OCI-LY1 (cell line): Measurements from ENCODE around the gene RASSF6.

Experiments used
- H2AFZ ChIP-seq: fragments of 200-600 bp; sonication (generic), shearing (Covaris generic); 2 replicates; pipeline ENCODE4 v1.6.0; 2014; ENCODE audit warnings: antibody characterized with exemption, mild to moderate bottlenecking, low read length
- H3F3A ChIP-seq: fragments of 200-600 bp; sonication (generic), shearing (Covaris generic); 2 replicates; pipeline ENCODE4 v1.6.0; 2014; ENCODE audit warnings: mild to moderate bottlenecking, antibody characterized with exemption, low read length, moderate library complexity; ENCODE audit not compliant: insufficient read depth
- H3K27ac ChIP-seq: fragments of 200-600 bp; sonication (generic); 2 replicates; pipeline ENCODE4 v1.5.1; 2014; ENCODE audit warnings: low read length, mixed run types, mild to moderate bottlenecking, low read depth; ENCODE audit not compliant: poor library complexity, severe bottlenecking
- H3K27me3 ChIP-seq: fragments of 200-600 bp; sonication (generic); 2 replicates; pipeline ENCODE4 v1.6.0; 2014; ENCODE audit warnings: antibody characterized with exemption, mild to moderate bottlenecking, low read length, moderate library complexity; ENCODE audit not compliant: insufficient read depth
- H3K36me3 ChIP-seq: fragments of 200-600 bp; sonication (generic); 2 replicates; pipeline ENCODE4 v1.6.1; 2014; ENCODE audit warnings: mild to moderate bottlenecking, antibody characterized with exemption, low read length, moderate library complexity, mixed read lengths; ENCODE audit not compliant: insufficient read depth
- H3K4me1 ChIP-seq: fragments of 200-600 bp; sonication (generic); 2 replicates; pipeline ENCODE4 v1.5.1; 2014; ENCODE audit warnings: mild to moderate bottlenecking, low read length, moderate library complexity; ENCODE audit not compliant: insufficient read depth, severe bottlenecking
- H3K4me2 ChIP-seq: fragments of 200-600 bp; sonication (generic), shearing (Covaris generic); 2 replicates; pipeline ENCODE4 v1.6.1; 2014; ENCODE audit warnings: low read length
- H3K4me3 ChIP-seq: fragments of 200-600 bp; sonication (generic); 2 replicates; pipeline ENCODE4 v1.5.1; 2014; ENCODE audit warnings: low read length, low read depth, mild to moderate bottlenecking, mixed read lengths; ENCODE audit not compliant: poor library complexity, severe bottlenecking
- H3K79me2 ChIP-seq: fragments of 200-600 bp; shearing (Covaris generic); 2 replicates; pipeline ENCODE4 v1.6.1; 2016; ENCODE audit warnings: mixed run types, low read length, mixed read lengths; ENCODE audit not compliant: insufficient read depth
- H3K9ac ChIP-seq: fragments of 200-600 bp; sonication (generic), shearing (Covaris generic); 2 replicates; pipeline ENCODE4 v1.6.1; 2014; ENCODE audit warnings: mild to moderate bottlenecking, low read length, mixed read lengths
- H3K9me2 ChIP-seq: fragments of 200-600 bp; sonication (generic), shearing (Covaris generic); 2 replicates; pipeline ENCODE4 v1.6.1; 2014; ENCODE audit warnings: low read depth, mild to moderate bottlenecking, low read length, mixed read lengths
- H3K9me3 ChIP-seq: fragments of 200-600 bp; shearing (Covaris generic); 2 replicates; pipeline ENCODE4 v1.6.1; 2014; ENCODE audit warnings: low read length, mixed read lengths
- H4K20me1 ChIP-seq: fragments of 200-600 bp; sonication (generic), shearing (Covaris generic); 2 replicates; pipeline ENCODE4 v1.6.0; 2016; ENCODE audit warnings: mild to moderate bottlenecking, low read length; ENCODE audit not compliant: insufficient read depth
- EZH2 ChIP-seq: fragments of 200-600 bp; sonication (generic), shearing (Covaris generic); IDR thresholded peaks from 2 replicates; pipeline ENCODE4 v1.8.0; 2017; ENCODE audit warnings: borderline replicate concordance, mixed run types, mild to moderate bottlenecking, antibody characterized with exemption, low read length, moderate library complexity, mixed read lengths
- TF ChIP-seq, protein P1 (sequence below): fragments of 200-600 bp; sonication (generic), shearing (Covaris generic); IDR thresholded peaks from 2 replicates; pipeline ENCODE4 v1.5.1; 2017; ENCODE audit warnings: mild to moderate bottlenecking, antibody characterized with exemption, low read length, moderate library complexity, mixed read lengths

The RASSF6 gene

DNA sequence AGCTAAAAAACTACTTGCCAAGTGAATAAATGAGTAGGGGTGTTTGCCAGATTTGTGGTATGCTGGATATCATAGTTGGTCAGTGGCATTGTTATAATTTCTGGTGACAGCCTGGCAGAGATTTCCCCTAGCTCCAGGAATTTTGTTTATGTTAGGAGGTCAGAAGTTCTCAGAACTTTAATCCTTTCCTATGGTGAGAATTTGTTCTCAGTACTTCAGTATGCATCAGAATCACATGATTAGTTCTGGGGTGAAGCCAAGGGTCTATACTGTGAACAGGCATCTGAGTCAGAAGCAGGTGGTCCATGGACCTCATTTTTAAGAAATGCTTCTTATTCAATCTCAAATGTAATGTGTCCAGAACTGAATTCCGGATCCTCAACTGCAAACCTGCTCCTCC lies 10.5 kb downstream of the RASSF6 start:
- Histone ChIP-seq H3F3A (peaks cover 7% of the 10 kb centered on the region; the same call in 1 of the 2 replicates), H2AFZ (no peak overlapping the region), H3K9ac (peak overlapping the region; percentile 93)

DNA sequence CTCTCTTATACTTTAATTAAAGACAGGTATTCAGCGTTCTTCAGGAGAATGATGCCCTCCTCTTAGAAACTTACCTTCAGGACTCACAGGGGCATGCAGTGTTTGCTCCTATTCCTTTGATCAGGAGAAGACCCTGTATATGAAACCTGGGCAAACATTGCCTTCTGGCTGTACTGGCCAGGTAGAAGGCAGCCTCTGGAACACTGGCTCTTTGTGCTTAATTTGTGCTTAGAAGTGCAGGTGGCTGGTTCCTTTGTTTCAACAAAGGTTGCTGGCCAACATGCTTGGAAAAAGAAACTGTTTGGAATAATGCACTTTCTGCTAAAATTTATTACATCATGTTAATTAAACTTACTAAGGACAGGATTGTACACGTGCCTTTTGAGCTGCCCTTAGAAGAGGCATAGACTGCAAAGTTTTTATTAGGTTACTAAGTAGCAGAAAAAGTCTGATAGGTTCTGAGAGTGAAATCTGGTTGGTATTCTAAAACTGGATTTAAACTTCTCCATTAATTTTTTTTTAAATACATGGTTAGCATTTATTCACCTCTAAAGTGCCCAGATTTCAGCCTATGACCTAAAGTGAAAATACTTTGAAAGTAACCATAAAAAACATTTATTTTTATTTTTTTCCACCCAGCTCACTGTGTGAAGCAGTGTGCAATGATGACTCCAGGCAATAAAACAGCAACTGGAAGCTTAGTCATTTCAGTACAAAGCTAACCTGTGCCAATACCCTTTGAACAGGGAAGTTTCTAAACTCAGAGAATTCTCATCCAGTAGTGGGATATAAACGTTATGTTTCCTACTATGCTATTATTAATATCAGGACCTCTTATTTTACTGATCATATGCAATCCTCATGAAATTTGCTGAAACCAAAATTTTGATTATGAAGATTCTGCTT lies 11.3 kb downstream of the RASSF6 start:
- H3K4me1 ChIP-seq = peaks cover 100% of the 10 kb centered on the region
- peak overlapping the region; percentile 93 for H3K9ac ChIP-seq
- H4K20me1 ChIP-seq = no peaks in the 10 kb centered on the region
- H3F3A ChIP-seq = peaks cover 7% of the 10 kb centered on the region; the same call in 1 of the 2 replicates
- H3K9me3 ChIP-seq = no peaks in the 10 kb centered on the region
- peak overlapping the region; percentile 41 for H3K4me3 ChIP-seq
- 0 out of 2 replicates have a peak, but pooled peaks cover under 1% of the 10 kb centered on the region for H3K79me2 ChIP-seq
- H3K4me2 ChIP-seq = peak overlapping the region; percentile 78
- TF ChIP-seq EZH2 = no peak
- TF ChIP-seq, protein P1, sequence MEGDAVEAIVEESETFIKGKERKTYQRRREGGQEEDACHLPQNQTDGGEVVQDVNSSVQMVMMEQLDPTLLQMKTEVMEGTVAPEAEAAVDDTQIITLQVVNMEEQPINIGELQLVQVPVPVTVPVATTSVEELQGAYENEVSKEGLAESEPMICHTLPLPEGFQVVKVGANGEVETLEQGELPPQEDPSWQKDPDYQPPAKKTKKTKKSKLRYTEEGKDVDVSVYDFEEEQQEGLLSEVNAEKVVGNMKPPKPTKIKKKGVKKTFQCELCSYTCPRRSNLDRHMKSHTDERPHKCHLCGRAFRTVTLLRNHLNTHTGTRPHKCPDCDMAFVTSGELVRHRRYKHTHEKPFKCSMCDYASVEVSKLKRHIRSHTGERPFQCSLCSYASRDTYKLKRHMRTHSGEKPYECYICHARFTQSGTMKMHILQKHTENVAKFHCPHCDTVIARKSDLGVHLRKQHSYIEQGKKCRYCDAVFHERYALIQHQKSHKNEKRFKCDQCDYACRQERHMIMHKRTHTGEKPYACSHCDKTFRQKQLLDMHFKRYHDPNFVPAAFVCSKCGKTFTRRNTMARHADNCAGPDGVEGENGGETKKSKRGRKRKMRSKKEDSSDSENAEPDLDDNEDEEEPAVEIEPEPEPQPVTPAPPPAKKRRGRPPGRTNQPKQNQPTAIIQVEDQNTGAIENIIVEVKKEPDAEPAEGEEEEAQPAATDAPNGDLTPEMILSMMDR = no peak
- H3K36me3 ChIP-seq = peaks cover 83% of the 10 kb centered on the region
- H2AFZ ChIP-seq = no peak overlapping the region
- H3K27ac ChIP-seq = peak overlapping the region; percentile 100
- no peaks in the 10 kb centered on the region for H3K27me3 ChIP-seq
- no peaks in the 10 kb centered on the region for H3K9me2 ChIP-seq

More for the DNA sequence above, 10.5 kb downstream of the RASSF6 start:
- Histone ChIP-seq H3K4me1 (peaks cover 100% of the 10 kb centered on the region), H3K79me2 (peaks cover 8% of the 10 kb centered on the region; the same call in 1 of the 2 replicates), H3K27me3 (no peaks in the 10 kb centered on the region), H3K9me2 (no peaks in the 10 kb centered on the region), H3K9me3 (no peaks in the 10 kb centered on the region), H4K20me1 (no peaks in the 10 kb centered on the region), H3K4me2 (peak overlapping the region; percentile 78), H3K27ac (peak overlapping the region; percentile 100), H3K36me3 (peaks cover 86% of the 10 kb centered on the region), H3K4me3 (peak overlapping the region; percentile 41)
- TF ChIP-seq, protein P1 = no peak
- TF ChIP-seq EZH2 = no peak

DNA sequence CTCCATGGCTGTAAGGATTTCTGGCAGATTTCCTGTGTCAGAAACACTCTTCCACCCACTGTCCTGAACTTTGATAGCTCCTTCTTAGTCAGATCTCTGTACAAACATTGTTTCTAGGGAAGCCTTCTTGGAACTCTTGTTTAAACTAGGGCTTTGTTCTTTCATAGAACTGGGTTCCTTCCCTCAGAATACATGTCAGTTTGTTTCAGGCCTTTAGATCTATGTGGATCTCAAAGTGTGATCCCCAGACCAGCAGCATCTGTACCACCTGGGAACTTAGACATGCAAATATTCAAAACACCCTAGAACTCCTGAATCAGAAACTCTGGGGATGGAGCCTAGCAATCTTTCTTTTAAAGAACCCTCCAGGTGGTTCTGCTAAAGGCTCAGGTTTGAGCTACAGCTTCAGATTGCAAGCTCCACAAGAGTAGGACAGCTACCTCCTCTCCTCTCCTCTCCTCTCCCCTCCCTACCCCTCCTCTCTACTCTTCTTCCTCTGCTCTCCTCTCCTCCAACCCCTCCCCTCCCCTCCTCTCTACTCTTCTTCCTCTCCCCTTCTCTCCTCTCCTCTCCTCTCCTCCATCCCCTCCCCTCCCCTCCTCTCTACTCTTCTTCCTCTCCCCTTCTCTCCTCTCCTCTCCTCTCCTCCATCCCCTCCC lies 12.7 kb downstream of the RASSF6 start:
- H3K36me3 ChIP-seq = peaks cover 83% of the 10 kb centered on the region
- H3K4me1 ChIP-seq = peaks cover 100% of the 10 kb centered on the region
- peak overlapping the region; percentile 78 for H3K4me2 ChIP-seq
- H2AFZ ChIP-seq = no peak overlapping the region
- H3K9me2 ChIP-seq = no peaks in the 10 kb centered on the region
- H3K9me3 ChIP-seq = no peaks in the 10 kb centered on the region
- H4K20me1 ChIP-seq = no peaks in the 10 kb centered on the region
- H3K79me2 ChIP-seq = no peaks in the 10 kb centered on the region
- no peak for TF ChIP-seq EZH2
- TF ChIP-seq, protein P1 = no peak
- peak overlapping the region; percentile 93 for H3K9ac ChIP-seq
- peaks cover 7% of the 10 kb centered on the region; the same call in 1 of the 2 replicates for H3F3A ChIP-seq
- H3K4me3 ChIP-seq = peak overlapping the region; percentile 41
- H3K27me3 ChIP-seq = no peaks in the 10 kb centered on the region
- peak overlapping the region; percentile 100 for H3K27ac ChIP-seq
